Measurements from ENCODE around the gene NWD2.

GRCh38 chr4:37453999-37454800, 209.7 kb downstream of the NWD2 start:
- TF ChIP-seq, protein P1, sequence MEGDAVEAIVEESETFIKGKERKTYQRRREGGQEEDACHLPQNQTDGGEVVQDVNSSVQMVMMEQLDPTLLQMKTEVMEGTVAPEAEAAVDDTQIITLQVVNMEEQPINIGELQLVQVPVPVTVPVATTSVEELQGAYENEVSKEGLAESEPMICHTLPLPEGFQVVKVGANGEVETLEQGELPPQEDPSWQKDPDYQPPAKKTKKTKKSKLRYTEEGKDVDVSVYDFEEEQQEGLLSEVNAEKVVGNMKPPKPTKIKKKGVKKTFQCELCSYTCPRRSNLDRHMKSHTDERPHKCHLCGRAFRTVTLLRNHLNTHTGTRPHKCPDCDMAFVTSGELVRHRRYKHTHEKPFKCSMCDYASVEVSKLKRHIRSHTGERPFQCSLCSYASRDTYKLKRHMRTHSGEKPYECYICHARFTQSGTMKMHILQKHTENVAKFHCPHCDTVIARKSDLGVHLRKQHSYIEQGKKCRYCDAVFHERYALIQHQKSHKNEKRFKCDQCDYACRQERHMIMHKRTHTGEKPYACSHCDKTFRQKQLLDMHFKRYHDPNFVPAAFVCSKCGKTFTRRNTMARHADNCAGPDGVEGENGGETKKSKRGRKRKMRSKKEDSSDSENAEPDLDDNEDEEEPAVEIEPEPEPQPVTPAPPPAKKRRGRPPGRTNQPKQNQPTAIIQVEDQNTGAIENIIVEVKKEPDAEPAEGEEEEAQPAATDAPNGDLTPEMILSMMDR (IDR thresholded peaks at IDR 0.05): no peak
- TF ChIP-seq POLR2A (IDR thresholded peaks at IDR 0.05): no peak
